Spinal cord (tissue), 10 donors: Measurements from ENCODE around the gene MTIF3. TPM values are rescaled to one million over a fixed set of nuclear protein-coding genes. Genes with fewer than 3 reads are reported as not detected.
A peak's percentile ranks its signal among the peaks of the same experiment; 100 is the strongest.

Source experiments
- DNase-seq, 6 donors: peaks; one replicate each; pipeline versions ENCODE4 v3.0.0 to v3.0.0-alpha.2; 2013 to 2015; ENCODE audit warnings: low spot score in 6 of 6, low read depth in 4 of 6
- H3K27ac ChIP-seq: one replicate; pipeline ENCODE4 v1.5.1; 2013; ENCODE audit warnings: low read depth, low read length, control low read depth
- H3K27me3 ChIP-seq: one replicate; pipeline ENCODE4 v1.6.1; 2013; ENCODE audit warnings: low read length; ENCODE audit not compliant: control insufficient read depth, insufficient read depth
- H3K36me3 ChIP-seq: one replicate; pipeline ENCODE4 v1.6.1; 2013; ENCODE audit warnings: low read length; ENCODE audit not compliant: control insufficient read depth, insufficient read depth
- H3K4me1 ChIP-seq: one replicate; pipeline ENCODE4 v1.6.1; 2013; ENCODE audit warnings: low read length; ENCODE audit not compliant: control insufficient read depth, insufficient read depth
- H3K4me3 ChIP-seq: one replicate; pipeline ENCODE4 v1.5.1; 2013; ENCODE audit warnings: low read depth, low read length, control low read depth
- H3K9me3 ChIP-seq: one replicate; pipeline ENCODE4 v1.6.1; 2013; ENCODE audit warnings: low read length; ENCODE audit not compliant: control insufficient read depth, insufficient read depth
- WGBS: methylation state at CpG from one replicate; pipeline ENCODE4 v1.1.5; 2013; ENCODE audit warnings: missing lambda C conversion rate; ENCODE audit not compliant: insufficient coverage; 5-methylcytosine and 5-hydroxymethylcytosine counted together
- polyA plus RNA-seq, 2 donors: library from polyadenylated mRNA; unstranded; fragments of 120-200 nt; gene quantifications; one replicate each; pipeline ENCODE4 v1.2.1, GENCODE V29; 2013; ENCODE audit not compliant: insufficient read length in 2 of 2
- total RNA-seq, 2 donors: library from RNA; depleted of rRNA in 1 of 2; stranded (reverse); fragments of 120-200 nt in 1 of 2; fragments of >200 nt in 1 of 2; gene quantifications; one replicate each; pipeline versions ENCODE4 v1.2.3 to v1.2.4, GENCODE V29; 2013 to 2014
- donor health status: healthy.

The MTIF3 gene
- total and polyA plus RNA-seq, 4 donors: 45.7 to 70.6 (median 56.8) TPM

GRCh38 chr13:27483421-27483820 lies 33.1 kb upstream of the MTIF3 start:
- 91% methylated on average over 11 of the region's 11 CpGs for WGBS
- no peak overlapping the region for H3K4me3 ChIP-seq
- no peaks in the 10 kb centered on the region for H3K36me3 ChIP-seq
- no peaks in the 10 kb centered on the region for H3K4me1 ChIP-seq
- DNase-seq: no peak
- H3K27me3 ChIP-seq: no peaks in the 10 kb centered on the region
- H3K9me3 ChIP-seq: no peaks in the 10 kb centered on the region
- no peak overlapping the region for H3K27ac ChIP-seq

- Histone ChIP-seq H3K36me3 (no peaks in the 10 kb centered on the region), H3K9me3 (no peaks in the 10 kb centered on the region), H3K4me3 (no peak overlapping the region), H3K4me1 (no peaks in the 10 kb centered on the region), H3K27me3 (no peaks in the 10 kb centered on the region), H3K27ac (no peak overlapping the region)
- no peak for DNase-seq
- 96% methylated on average over 4 of the region's 7 CpGs for WGBS
Measured at GRCh38 chr13:27482983-27483382, 32.6 kb upstream of the MTIF3 start.

GRCh38 chr13:27481766-27482165 lies 31.4 kb upstream of the MTIF3 start:
- Histone ChIP-seq H3K9me3 (no peaks in the 10 kb centered on the region), H3K4me1 (no peaks in the 10 kb centered on the region), H3K27ac (no peak overlapping the region), H3K36me3 (no peaks in the 10 kb centered on the region), H3K27me3 (no peaks in the 10 kb centered on the region), H3K4me3 (no peak overlapping the region)
- 19% methylated on average over 10 of the region's 11 CpGs for WGBS
- peak in 1 of 6 donors; percentile 44 for DNase-seq

GRCh38 chr13:27476943-27477703 lies 26.8 kb upstream of the MTIF3 start:
- Histone ChIP-seq H3K4me3 (no peak overlapping the region), H3K36me3 (no peaks in the 10 kb centered on the region), H3K27ac (no peak overlapping the region), H3K4me1 (no peaks in the 10 kb centered on the region), H3K9me3 (no peaks in the 10 kb centered on the region), H3K27me3 (no peaks in the 10 kb centered on the region)
- 47% methylated on average over 8 of the region's 10 CpGs for WGBS
- no peak for DNase-seq

GRCh38 chr13:27474751-27475268 lies 24.4 kb upstream of the MTIF3 start:
- WGBS: 89% methylated on average over 7 of the region's 13 CpGs
- DNase-seq: no peak
- Histone ChIP-seq H3K27ac (no peak overlapping the region), H3K27me3 (no peaks in the 10 kb centered on the region), H3K4me1 (no peaks in the 10 kb centered on the region), H3K9me3 (no peaks in the 10 kb centered on the region), H3K36me3 (no peaks in the 10 kb centered on the region), H3K4me3 (no peak overlapping the region)

GRCh38 chr13:27472941-27473340 lies 22.6 kb upstream of the MTIF3 start:
- no peaks in the 10 kb centered on the region for H3K36me3 ChIP-seq
- no peaks in the 10 kb centered on the region for H3K9me3 ChIP-seq
- no peak for DNase-seq
- no peak overlapping the region for H3K4me3 ChIP-seq
- H3K4me1 ChIP-seq: no peaks in the 10 kb centered on the region
- 82% methylated on average over 1 of the region's 3 CpGs for WGBS
- no peaks in the 10 kb centered on the region for H3K27me3 ChIP-seq
- no peak overlapping the region for H3K27ac ChIP-seq

GRCh38 chr13:27472441-27472840 lies 22.1 kb upstream of the MTIF3 start:
- Histone ChIP-seq H3K9me3 (no peaks in the 10 kb centered on the region), H3K4me3 (no peak overlapping the region), H3K27ac (no peak overlapping the region), H3K4me1 (no peaks in the 10 kb centered on the region), H3K36me3 (no peaks in the 10 kb centered on the region), H3K27me3 (no peaks in the 10 kb centered on the region)
- no peak for DNase-seq
- WGBS: 85% methylated on average over 2 of the region's 2 CpGs

GRCh38 chr13:27470075-27470820 lies 19.9 kb upstream of the MTIF3 start:
- Histone ChIP-seq H3K4me3 (no peak overlapping the region), H3K27me3 (no peaks in the 10 kb centered on the region), H3K4me1 (no peaks in the 10 kb centered on the region), H3K9me3 (no peaks in the 10 kb centered on the region), H3K27ac (no peak overlapping the region), H3K36me3 (no peaks in the 10 kb centered on the region)
- 33% methylated on average over 1 of the region's 5 CpGs for WGBS
- no peak for DNase-seq

GRCh38 chr13:27466513-27466912 lies 16.1 kb upstream of the MTIF3 start:
- 38% methylated on average over 3 of the region's 3 CpGs for WGBS
- H3K9me3 ChIP-seq: no peaks in the 10 kb centered on the region
- DNase-seq: no peak
- H3K4me3 ChIP-seq: no peak overlapping the region
- no peaks in the 10 kb centered on the region for H3K27me3 ChIP-seq
- H3K36me3 ChIP-seq: no peaks in the 10 kb centered on the region
- no peak overlapping the region for H3K27ac ChIP-seq
- H3K4me1 ChIP-seq: no peaks in the 10 kb centered on the region
